ENCODE measurements around the gene RHBDF1.
"Not testable (repeated sequence)": the region's sequence is repeated elsewhere in the genome, so short reads cannot be mapped to it uniquely, and the experiment has no call there.

Gene RHBDF1

GRCh38 chr16:36336-36984, 36.0 kb downstream of the RHBDF1 start:
- in situ Hi-C loops (cut with HindIII; ENCODE audit: low pct_ligation_motif_present, low sequenced_read_pairs) = no loop called here
- Histone ChIP-seq H3K4me3 (ENCODE audit: low read depth, low read length) (no peak overlapping the region), H3K27me3 (replicated peaks) (no peaks in the 10 kb centered on the region), H3K36me3 (replicated peaks) (no peaks in the 10 kb centered on the region), H3K27ac (no peak overlapping the region)
- TF ChIP-seq, protein P1, sequence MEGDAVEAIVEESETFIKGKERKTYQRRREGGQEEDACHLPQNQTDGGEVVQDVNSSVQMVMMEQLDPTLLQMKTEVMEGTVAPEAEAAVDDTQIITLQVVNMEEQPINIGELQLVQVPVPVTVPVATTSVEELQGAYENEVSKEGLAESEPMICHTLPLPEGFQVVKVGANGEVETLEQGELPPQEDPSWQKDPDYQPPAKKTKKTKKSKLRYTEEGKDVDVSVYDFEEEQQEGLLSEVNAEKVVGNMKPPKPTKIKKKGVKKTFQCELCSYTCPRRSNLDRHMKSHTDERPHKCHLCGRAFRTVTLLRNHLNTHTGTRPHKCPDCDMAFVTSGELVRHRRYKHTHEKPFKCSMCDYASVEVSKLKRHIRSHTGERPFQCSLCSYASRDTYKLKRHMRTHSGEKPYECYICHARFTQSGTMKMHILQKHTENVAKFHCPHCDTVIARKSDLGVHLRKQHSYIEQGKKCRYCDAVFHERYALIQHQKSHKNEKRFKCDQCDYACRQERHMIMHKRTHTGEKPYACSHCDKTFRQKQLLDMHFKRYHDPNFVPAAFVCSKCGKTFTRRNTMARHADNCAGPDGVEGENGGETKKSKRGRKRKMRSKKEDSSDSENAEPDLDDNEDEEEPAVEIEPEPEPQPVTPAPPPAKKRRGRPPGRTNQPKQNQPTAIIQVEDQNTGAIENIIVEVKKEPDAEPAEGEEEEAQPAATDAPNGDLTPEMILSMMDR (IDR thresholded peaks at IDR 0.05; ENCODE audit: low read depth, low read length, missing control alignments) = no peak
- DNase-seq = no peak

DNA sequence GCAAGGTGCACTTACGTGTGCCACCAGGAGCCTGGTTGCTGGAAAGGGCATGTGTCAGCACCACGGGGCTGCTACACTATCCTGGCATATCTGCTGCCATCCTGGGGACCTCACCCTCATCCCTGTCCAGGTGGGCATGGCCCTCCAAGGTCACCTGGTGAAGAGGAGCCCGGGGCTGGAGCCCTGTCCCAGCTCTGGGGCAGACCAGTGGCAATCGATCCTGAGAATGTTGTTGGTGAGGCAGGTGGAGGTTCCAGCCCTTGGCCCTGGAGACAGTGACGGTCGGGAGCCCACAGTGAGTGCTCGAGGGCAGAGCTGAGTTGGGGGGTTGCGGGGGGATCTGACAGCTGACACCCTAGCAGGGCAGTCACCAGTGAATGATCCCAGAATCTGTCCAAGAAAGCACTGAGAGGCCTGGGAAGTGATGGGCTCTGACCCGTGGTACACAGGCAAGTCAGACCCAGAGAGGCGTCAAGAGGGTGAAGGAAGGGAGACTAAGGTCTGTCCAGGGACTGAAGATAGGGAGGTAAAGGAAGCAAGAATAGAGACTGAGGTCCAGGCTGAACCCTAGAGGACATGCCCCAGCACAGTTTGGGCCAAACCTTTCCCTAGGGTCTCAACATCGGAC, 36.6 kb downstream of the RHBDF1 start:
- no peak for DNase-seq

GRCh38 chr16:35011-35677, 37.3 kb downstream of the RHBDF1 start:
- TF ChIP-seq, protein P1 (IDR thresholded peaks at IDR 0.05; ENCODE audit: low read depth, low read length, missing control alignments) = no peak
- no peaks in the 10 kb centered on the region for H3K36me3 ChIP-seq (replicated peaks)
- in situ Hi-C loops (cut with HindIII; ENCODE audit: low pct_ligation_motif_present, low sequenced_read_pairs) = no loop called here
- no peak for DNase-seq
- H3K4me3 ChIP-seq (ENCODE audit: low read depth, low read length) = no peak overlapping the region
- H3K27ac ChIP-seq = no peak overlapping the region
- H3K27me3 ChIP-seq (replicated peaks) = no peaks in the 10 kb centered on the region

More for the DNA sequence above, 36.6 kb downstream of the RHBDF1 start:
- no peak overlapping the region for H3K27ac ChIP-seq
- no peaks in the 10 kb centered on the region for H3K27me3 ChIP-seq (replicated peaks)
- no peak overlapping the region for H3K4me3 ChIP-seq (ENCODE audit: low read depth, low read length)
- TF ChIP-seq, protein P1 (IDR thresholded peaks at IDR 0.05; ENCODE audit: low read depth, low read length, missing control alignments) = no peak
- no peaks in the 10 kb centered on the region for H3K36me3 ChIP-seq (replicated peaks)
- in situ Hi-C loops (cut with HindIII; ENCODE audit: low pct_ligation_motif_present, low sequenced_read_pairs) = no loop called here

DNA sequence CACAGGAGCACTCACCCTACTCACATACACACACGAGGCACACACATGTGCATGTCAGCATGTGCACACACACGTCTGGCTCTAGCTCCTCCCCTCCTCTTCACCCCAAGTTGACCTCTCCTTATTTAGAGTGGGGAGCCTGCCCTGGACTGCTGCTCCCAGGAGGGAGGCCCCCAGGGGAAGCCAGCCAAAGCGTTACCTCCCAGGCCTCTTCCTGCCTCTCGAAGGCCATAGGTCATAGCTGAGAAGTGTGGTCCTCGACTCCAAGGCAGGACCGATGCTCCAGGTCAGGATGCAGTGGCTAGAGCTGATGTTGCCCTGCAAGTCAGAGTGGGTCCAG, 37.8 kb downstream of the RHBDF1 start:
- TF ChIP-seq, protein P1 (IDR thresholded peaks at IDR 0.05; ENCODE audit: low read depth, low read length, missing control alignments) = no peak
- Histone ChIP-seq H3K27me3 (replicated peaks) (no peaks in the 10 kb centered on the region), H3K36me3 (replicated peaks) (no peaks in the 10 kb centered on the region), H3K27ac (no peak overlapping the region), H3K4me3 (ENCODE audit: low read depth, low read length) (no peak overlapping the region)
- in situ Hi-C loops (cut with HindIII; ENCODE audit: low pct_ligation_motif_present, low sequenced_read_pairs) = no loop called here
- no peak for DNase-seq

GRCh38 chr16:33877-34647, 38.4 kb downstream of the RHBDF1 start:
- in situ Hi-C loops (cut with HindIII; ENCODE audit: low pct_ligation_motif_present, low sequenced_read_pairs) = no loop called here
- H3K4me3 ChIP-seq (ENCODE audit: low read depth, low read length) = no peak overlapping the region
- no peak overlapping the region for H3K27ac ChIP-seq
- no peak for DNase-seq
- H3K27me3 ChIP-seq (replicated peaks) = no peaks in the 10 kb centered on the region
- no peaks in the 10 kb centered on the region for H3K36me3 ChIP-seq (replicated peaks)
- TF ChIP-seq, protein P1 (IDR thresholded peaks at IDR 0.05; ENCODE audit: low read depth, low read length, missing control alignments) = no peak

DNA sequence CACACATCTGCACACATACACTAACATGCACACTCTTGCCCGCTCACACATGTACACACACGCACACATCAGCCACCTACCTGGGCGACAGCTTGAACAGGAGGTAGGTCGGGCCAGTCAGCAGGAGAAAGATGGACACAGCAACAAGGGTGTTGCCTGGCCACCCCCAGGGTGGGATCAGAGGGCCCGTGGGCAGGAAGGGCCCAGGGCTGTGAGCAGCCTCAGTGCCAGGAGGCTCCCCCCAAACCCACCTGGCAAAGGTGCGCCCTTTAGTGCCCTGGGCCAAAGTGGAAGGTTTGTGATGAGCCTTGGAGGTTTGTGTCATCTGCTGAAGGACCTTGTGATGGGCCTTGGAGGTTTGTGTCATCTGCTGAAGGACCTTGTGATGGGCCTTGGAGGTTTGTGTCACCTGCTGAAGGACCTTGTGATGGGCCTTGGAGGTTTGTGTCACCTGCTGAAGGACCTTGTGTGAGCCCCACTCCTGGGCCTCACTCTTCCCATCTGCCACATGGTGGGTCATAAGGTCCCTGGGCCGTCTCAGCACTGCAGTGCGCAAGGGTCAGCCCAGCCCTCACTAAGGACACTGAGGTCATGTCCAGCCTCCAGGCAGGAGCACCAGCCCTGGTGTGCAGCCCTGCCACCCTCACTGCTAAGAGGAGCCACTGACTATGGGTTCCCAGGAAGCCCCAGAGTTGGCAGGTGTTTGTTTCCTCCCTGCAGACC, 39.1 kb downstream of the RHBDF1 start:
- DNase-seq; H3K27ac ChIP-seq; H3K4me3 ChIP-seq (ENCODE audit: low read depth, low read length); in situ Hi-C loops (cut with HindIII; ENCODE audit: low pct_ligation_motif_present, low sequenced_read_pairs); H3K36me3 ChIP-seq (replicated peaks); H3K27me3 ChIP-seq (replicated peaks): not testable (repeated sequence)

- DNase-seq; H3K36me3 ChIP-seq (replicated peaks); in situ Hi-C loops (cut with HindIII; ENCODE audit: low pct_ligation_motif_present, low sequenced_read_pairs); H3K27ac ChIP-seq; H3K27me3 ChIP-seq (replicated peaks); H3K4me3 ChIP-seq (ENCODE audit: low read depth, low read length): not testable (repeated sequence)
These were observed 41.8 kb downstream of the RHBDF1 start for GRCh38 chr16:30627-31026.

GRCh38 chr16:25926-26348, 46.5 kb downstream of the RHBDF1 start:
- H3K27ac ChIP-seq; in situ Hi-C loops (cut with HindIII; ENCODE audit: low pct_ligation_motif_present, low sequenced_read_pairs): not testable (repeated sequence)

More at GRCh38 chr16:25926-26348, 46.5 kb downstream of the RHBDF1 start:
- H3K36me3 ChIP-seq (replicated peaks); H3K4me3 ChIP-seq (ENCODE audit: low read depth, low read length); DNase-seq; H3K27me3 ChIP-seq (replicated peaks): not testable (repeated sequence)

All from brain microvascular endothelial cell (primary cell).